ENCODE results near the gene PTPRN2.

- TF ChIP-seq, protein P1, sequence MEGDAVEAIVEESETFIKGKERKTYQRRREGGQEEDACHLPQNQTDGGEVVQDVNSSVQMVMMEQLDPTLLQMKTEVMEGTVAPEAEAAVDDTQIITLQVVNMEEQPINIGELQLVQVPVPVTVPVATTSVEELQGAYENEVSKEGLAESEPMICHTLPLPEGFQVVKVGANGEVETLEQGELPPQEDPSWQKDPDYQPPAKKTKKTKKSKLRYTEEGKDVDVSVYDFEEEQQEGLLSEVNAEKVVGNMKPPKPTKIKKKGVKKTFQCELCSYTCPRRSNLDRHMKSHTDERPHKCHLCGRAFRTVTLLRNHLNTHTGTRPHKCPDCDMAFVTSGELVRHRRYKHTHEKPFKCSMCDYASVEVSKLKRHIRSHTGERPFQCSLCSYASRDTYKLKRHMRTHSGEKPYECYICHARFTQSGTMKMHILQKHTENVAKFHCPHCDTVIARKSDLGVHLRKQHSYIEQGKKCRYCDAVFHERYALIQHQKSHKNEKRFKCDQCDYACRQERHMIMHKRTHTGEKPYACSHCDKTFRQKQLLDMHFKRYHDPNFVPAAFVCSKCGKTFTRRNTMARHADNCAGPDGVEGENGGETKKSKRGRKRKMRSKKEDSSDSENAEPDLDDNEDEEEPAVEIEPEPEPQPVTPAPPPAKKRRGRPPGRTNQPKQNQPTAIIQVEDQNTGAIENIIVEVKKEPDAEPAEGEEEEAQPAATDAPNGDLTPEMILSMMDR (IDR thresholded peaks at IDR 0.05), result no peak
- no peak for TF ChIP-seq POLR2A (IDR thresholded peaks at IDR 0.05)
These were observed 997.9 kb downstream of the PTPRN2 start for GRCh38 chr7:157589680-157590079.
